Sigmoid colon (tissue), 4 donors: ENCODE measurements around the gene NCR2.

ENCODE experiments used
- EP300 ChIP-seq, 4 donors: sonication (generic); formaldehyde crosslinking; IDR thresholded peaks; one replicate each; pipeline ENCODE4 v1.6.1; 2017; ENCODE audit warnings: antibody characterized with exemption in 4 of 4
- POLR2A ChIP-seq, 2 donors: fragments of 450-650 bp; IDR thresholded peaks; one replicate each; pipeline ENCODE4 v1.6.1; 2016; ENCODE audit warnings: antibody characterized with exemption in 2 of 2, mild to moderate bottlenecking in 2 of 2, moderate library complexity in 2 of 2
- TF ChIP-seq, protein P1 (sequence below), 4 experiments: fragments of 450-650 bp in 3 of 4; fragments of 200-600 bp in 1 of 4; IDR thresholded peaks; one replicate each; pipeline ENCODE4 v1.5.1; 2016 to 2019; ENCODE audit warnings: antibody characterized with exemption in 4 of 4, mild to moderate bottlenecking in 3 of 4, moderate library complexity in 2 of 4

GRCh38 chr6:41315203-41315602, 20.2 kb upstream of the NCR2 start:
- TF ChIP-seq, protein P1, sequence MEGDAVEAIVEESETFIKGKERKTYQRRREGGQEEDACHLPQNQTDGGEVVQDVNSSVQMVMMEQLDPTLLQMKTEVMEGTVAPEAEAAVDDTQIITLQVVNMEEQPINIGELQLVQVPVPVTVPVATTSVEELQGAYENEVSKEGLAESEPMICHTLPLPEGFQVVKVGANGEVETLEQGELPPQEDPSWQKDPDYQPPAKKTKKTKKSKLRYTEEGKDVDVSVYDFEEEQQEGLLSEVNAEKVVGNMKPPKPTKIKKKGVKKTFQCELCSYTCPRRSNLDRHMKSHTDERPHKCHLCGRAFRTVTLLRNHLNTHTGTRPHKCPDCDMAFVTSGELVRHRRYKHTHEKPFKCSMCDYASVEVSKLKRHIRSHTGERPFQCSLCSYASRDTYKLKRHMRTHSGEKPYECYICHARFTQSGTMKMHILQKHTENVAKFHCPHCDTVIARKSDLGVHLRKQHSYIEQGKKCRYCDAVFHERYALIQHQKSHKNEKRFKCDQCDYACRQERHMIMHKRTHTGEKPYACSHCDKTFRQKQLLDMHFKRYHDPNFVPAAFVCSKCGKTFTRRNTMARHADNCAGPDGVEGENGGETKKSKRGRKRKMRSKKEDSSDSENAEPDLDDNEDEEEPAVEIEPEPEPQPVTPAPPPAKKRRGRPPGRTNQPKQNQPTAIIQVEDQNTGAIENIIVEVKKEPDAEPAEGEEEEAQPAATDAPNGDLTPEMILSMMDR (IDR thresholded peaks at IDR 0.05): no peak
- no peak for TF ChIP-seq POLR2A (IDR thresholded peaks at IDR 0.05)
- no peak for TF ChIP-seq EP300 (IDR thresholded peaks at IDR 0.05)
